WTC11 (cell line): ENCODE measurements around the gene VEZF1. TPM values are rescaled to one million over a fixed set of nuclear protein-coding genes. Genes with fewer than 3 reads are reported as not detected.

Experiments
- ATAC-seq: fragments of 200-7000 bp; cut with Tn5 transposase; 2 replicates; pipeline ENCODE4 v1.10.0; 2021; ENCODE audit warnings: mild to moderate bottlenecking, moderate library complexity
- CTCF ChIA-PET: fragments of 300-600 bp; sonication (Branson Sonifier 250); formaldehyde crosslinking; loops from one replicate; lab custom pipeline; 2021; ENCODE audit warnings: antibody characterized with exemption; lab: Charles Lee
- POLR2A ChIA-PET: fragments of 350-600 bp; sonication (Branson Sonifier 250); formaldehyde crosslinking; loops from one replicate; lab custom pipeline; 2021; ENCODE audit warnings: antibody characterized with exemption; lab: Charles Lee
- DNase-seq: peaks from one replicate; pipeline ENCODE4 v3.0.0; 2021; ENCODE audit warnings: low spot score
- H3K27ac Mint-ChIP-seq: 2 replicates; pipeline ENCODE4 v1.8.0; 2021; ENCODE audit warnings: mixed read lengths
- H3K27me3 Mint-ChIP-seq: 2 replicates; pipeline ENCODE4 v1.8.0; 2021; ENCODE audit warnings: low read depth, mild to moderate bottlenecking, moderate library complexity, mixed read lengths
- H3K36me3 Mint-ChIP-seq: 2 replicates; pipeline ENCODE4 v1.8.0; 2021; ENCODE audit warnings: mixed read lengths
- H3K4me1 Mint-ChIP-seq: 2 replicates; pipeline ENCODE4 v1.8.0; 2022; ENCODE audit warnings: mixed read lengths
- H3K4me3 Mint-ChIP-seq: 2 replicates; pipeline ENCODE4 v1.8.0; 2021; ENCODE audit warnings: mild to moderate bottlenecking, moderate library complexity, mixed read lengths
- H3K9me3 Mint-ChIP-seq: 2 replicates; pipeline ENCODE4 v1.8.0; 2021; ENCODE audit warnings: mixed read lengths
- FOXJ3 ChIP-seq: sonication (generic); formaldehyde crosslinking; IDR thresholded peaks from 2 replicates; pipeline ENCODE4 v1.9.0; 2021; ENCODE audit warnings: missing genetic modification reagents, mild to moderate bottlenecking, borderline replicate concordance
- FOXP1 ChIP-seq: sonication (generic); formaldehyde crosslinking; IDR thresholded peaks from 2 replicates; pipeline ENCODE4 v1.8.0; 2022; ENCODE audit warnings: missing genetic modification reagents, mild to moderate bottlenecking, moderate library complexity, borderline replicate concordance
- GTF2I ChIP-seq: fragments of 250-450 bp; sonication (Bioruptor Pico); conservative IDR thresholded peaks from 2 replicates; pipeline ENCODE4 v1.4.0; 2021; ENCODE audit warnings: mild to moderate bottlenecking
- MXD4 ChIP-seq: fragments of 250-450 bp; sonication (Bioruptor Pico); IDR thresholded peaks from 2 replicates; pipeline ENCODE4 v1.8.0; 2021; ENCODE audit warnings: mild to moderate bottlenecking, moderate library complexity, borderline replicate concordance
- NR1H2 ChIP-seq: sonication (generic); formaldehyde crosslinking; IDR thresholded peaks from 2 replicates; pipeline ENCODE4 v1.9.0; 2021; ENCODE audit warnings: mild to moderate bottlenecking, moderate library complexity, missing genetic modification reagents
- OVOL2 ChIP-seq: fragments of 250-450 bp; sonication (Bioruptor Pico); IDR thresholded peaks from 2 replicates; pipeline ENCODE4 v1.9.0; 2021; ENCODE audit warnings: mild to moderate bottlenecking, borderline replicate concordance
- TEAD1 ChIP-seq: sonication (generic); formaldehyde crosslinking; IDR thresholded peaks from 2 replicates; pipeline ENCODE4 v1.8.0; 2022; ENCODE audit warnings: mild to moderate bottlenecking, missing genetic modification reagents
- TP53 ChIP-seq: sonication (generic); formaldehyde crosslinking; IDR thresholded peaks from 2 replicates; pipeline ENCODE4 v1.8.1; 2023; ENCODE audit warnings: mild to moderate bottlenecking, missing genetic modification reagents
- ZNF121 ChIP-seq: sonication (generic); formaldehyde crosslinking; IDR thresholded peaks from 2 replicates; pipeline ENCODE4 v1.8.0; 2023; ENCODE audit warnings: missing genetic modification reagents
- ZNF219 ChIP-seq: sonication (generic); formaldehyde crosslinking; IDR thresholded peaks from 2 replicates; pipeline ENCODE4 v1.8.0; 2023; ENCODE audit warnings: missing genetic modification reagents, mild to moderate bottlenecking, borderline replicate concordance
- ZNF263 ChIP-seq: sonication (generic); formaldehyde crosslinking; IDR thresholded peaks from 2 replicates; pipeline ENCODE4 v1.8.1; 2022; ENCODE audit warnings: low read depth, mild to moderate bottlenecking, moderate library complexity, missing genetic modification reagents
- ZNF317 ChIP-seq: sonication (generic); formaldehyde crosslinking; IDR thresholded peaks from 2 replicates; pipeline ENCODE4 v1.8.1; 2023; ENCODE audit warnings: low read depth, mild to moderate bottlenecking, moderate library complexity, missing genetic modification reagents, borderline replicate concordance
- ZNF396 ChIP-seq: fragments of 250-450 bp; sonication (Bioruptor Pico); IDR thresholded peaks from 2 replicates; pipeline ENCODE4 v1.8.0; 2021; ENCODE audit warnings: mild to moderate bottlenecking, moderate library complexity, borderline replicate concordance
- ZNF423 ChIP-seq: fragments of 250-450 bp; sonication (Bioruptor Pico); IDR thresholded peaks from 2 replicates; pipeline ENCODE4 v2.1.2; 2022; ENCODE audit warnings: mild to moderate bottlenecking, moderate library complexity
- total RNA-seq: library from RNA; stranded (reverse); gene quantifications from 3 replicates; pipeline ENCODE4 v1.2.3, GENCODE V29; 2021
- TF ChIP-seq, protein P1 (sequence below): sonication (generic); formaldehyde crosslinking; IDR thresholded peaks from 2 replicates; pipeline ENCODE4 v1.8.0; 2022; ENCODE audit warnings: mild to moderate bottlenecking, missing genetic modification reagents
- TF ChIP-seq, protein P2 (sequence below): sonication (generic); formaldehyde crosslinking; IDR thresholded peaks from 2 replicates; pipeline ENCODE4 v1.8.1; 2023; ENCODE audit warnings: mild to moderate bottlenecking, missing genetic modification reagents, moderate library complexity
- TF ChIP-seq, protein P3 (sequence below): fragments of 250-450 bp; sonication (Bioruptor Pico); IDR thresholded peaks from 2 replicates; pipeline ENCODE4 v1.9.0; 2021; ENCODE audit warnings: moderate library complexity, mild to moderate bottlenecking, inconsistent platforms, borderline replicate concordance
- TF ChIP-seq, protein P4 (sequence below): sonication (generic); formaldehyde crosslinking; IDR thresholded peaks from 2 replicates; pipeline ENCODE4 v1.8.0; 2022; ENCODE audit warnings: missing genetic modification reagents
- TF ChIP-seq, protein P5 (sequence below): fragments of 250-450 bp; sonication (Bioruptor Pico); IDR thresholded peaks from 2 replicates; pipeline ENCODE4 v2.1.2; 2022; ENCODE audit warnings: mild to moderate bottlenecking, moderate library complexity
- TF ChIP-seq, protein P6 (sequence below): sonication (generic); formaldehyde crosslinking; IDR thresholded peaks from 2 replicates; pipeline ENCODE4 v1.8.0; 2022; ENCODE audit warnings: mild to moderate bottlenecking, missing genetic modification reagents
- TF ChIP-seq, protein P7 (sequence below): sonication (generic); formaldehyde crosslinking; IDR thresholded peaks from 2 replicates; pipeline ENCODE4 v1.8.1; 2023; ENCODE audit warnings: mild to moderate bottlenecking, missing genetic modification reagents

VEZF1 gene
- total RNA-seq, 1 experiment from 2014 or later: 43.3 TPM

DNA sequence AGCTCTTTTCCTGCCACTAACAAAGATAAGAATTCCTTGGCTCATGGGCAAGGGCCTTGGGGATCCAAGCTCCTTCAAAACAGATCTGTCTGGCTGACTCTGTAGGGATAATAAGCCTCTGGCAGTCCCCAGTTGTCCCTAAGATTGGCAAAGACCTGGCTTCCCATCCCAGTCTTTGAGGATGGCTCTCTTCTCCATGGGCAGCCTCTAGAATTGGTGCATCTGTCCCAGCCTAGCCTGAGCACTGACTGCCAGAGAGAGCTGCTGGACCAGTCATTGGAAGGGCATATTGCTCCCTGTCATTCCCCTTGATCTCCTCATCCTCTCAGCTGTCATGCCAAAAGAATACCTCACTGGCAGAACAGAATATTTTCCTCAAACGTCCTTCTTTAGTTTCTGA, 19.6 kb downstream of the VEZF1 start (continued):
- TF ChIP-seq, protein P1, sequence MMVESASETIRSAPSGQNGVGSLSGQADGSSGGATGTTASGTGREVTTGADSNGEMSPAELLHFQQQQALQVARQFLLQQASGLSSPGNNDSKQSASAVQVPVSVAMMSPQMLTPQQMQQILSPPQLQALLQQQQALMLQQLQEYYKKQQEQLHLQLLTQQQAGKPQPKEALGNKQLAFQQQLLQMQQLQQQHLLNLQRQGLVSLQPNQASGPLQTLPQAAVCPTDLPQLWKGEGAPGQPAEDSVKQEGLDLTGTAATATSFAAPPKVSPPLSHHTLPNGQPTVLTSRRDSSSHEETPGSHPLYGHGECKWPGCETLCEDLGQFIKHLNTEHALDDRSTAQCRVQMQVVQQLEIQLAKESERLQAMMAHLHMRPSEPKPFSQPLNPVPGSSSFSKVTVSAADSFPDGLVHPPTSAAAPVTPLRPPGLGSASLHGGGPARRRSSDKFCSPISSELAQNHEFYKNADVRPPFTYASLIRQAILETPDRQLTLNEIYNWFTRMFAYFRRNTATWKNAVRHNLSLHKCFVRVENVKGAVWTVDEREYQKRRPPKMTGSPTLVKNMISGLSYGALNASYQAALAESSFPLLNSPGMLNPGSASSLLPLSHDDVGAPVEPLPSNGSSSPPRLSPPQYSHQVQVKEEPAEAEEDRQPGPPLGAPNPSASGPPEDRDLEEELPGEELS (CRISPR knock-in tag): no peak
- TF ChIP-seq ZNF423 (CRISPR knock-in tag) (no peak), TEAD1 (CRISPR knock-in tag) (no peak), TP53 (no peak), FOXP1 (CRISPR knock-in tag) (no peak)
- TF ChIP-seq, protein P2, sequence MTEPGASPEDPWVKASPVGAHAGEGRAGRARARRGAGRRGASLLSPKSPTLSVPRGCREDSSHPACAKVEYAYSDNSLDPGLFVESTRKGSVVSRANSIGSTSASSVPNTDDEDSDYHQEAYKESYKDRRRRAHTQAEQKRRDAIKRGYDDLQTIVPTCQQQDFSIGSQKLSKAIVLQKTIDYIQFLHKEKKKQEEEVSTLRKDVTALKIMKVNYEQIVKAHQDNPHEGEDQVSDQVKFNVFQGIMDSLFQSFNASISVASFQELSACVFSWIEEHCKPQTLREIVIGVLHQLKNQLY (CRISPR knock-in tag): no peak

DNA sequence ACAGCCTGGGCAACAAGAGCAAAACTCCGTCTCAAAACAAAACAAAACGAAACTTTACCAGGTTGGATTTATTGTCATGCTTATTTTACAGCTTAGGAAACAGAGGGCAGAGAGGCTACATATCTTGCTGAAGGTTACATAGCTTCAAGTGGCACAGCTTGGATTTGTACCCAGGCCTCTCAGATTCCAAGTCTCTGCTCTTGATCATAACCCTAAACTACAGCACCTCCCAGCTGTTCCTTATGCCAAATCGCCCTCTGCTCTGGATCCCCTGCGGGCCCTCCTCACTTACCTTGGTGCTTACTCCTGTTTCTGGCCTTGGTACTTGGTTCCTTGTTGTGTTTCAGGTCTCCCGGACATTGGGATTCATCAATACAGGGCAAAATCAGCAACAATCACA, 21.2 kb downstream of the VEZF1 start:
- CTCF ChIA-PET: interaction anchor here (1.2 to 2.9 kb wide), 6 partner anchors 11 to 109 kb away, joined by 4 to 11 read pairs (median 4); partner anchors contain the start of gene CUEDC1
- ATAC-seq: no peak
- Mint-ChIP-seq H3K36me3 (no peaks in the 10 kb centered on the region), H3K27me3 (peaks cover 2% of the 10 kb centered on the region; the same call in 1 of the 2 replicates), H3K27ac (no peak overlapping the region), H3K4me1 (peaks cover 8% of the 10 kb centered on the region), H3K4me3 (no peak overlapping the region), H3K9me3 (0 out of 2 replicates have a peak, but pooled peaks cover 4% of the 10 kb centered on the region)
- TF ChIP-seq, protein P3, sequence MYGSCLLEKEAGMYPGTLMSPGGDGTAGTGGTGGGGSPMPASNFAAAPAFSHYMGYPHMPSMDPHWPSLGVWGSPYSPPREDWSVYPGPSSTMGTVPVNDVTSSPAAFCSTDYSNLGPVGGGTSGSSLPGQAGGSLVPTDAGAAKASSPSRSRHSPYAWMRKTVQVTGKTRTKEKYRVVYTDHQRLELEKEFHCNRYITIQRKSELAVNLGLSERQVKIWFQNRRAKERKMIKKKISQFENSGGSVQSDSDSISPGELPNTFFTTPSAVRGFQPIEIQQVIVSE (CRISPR knock-in tag): no peak
- TF ChIP-seq ZNF219 (CRISPR knock-in tag) (no peak), NR1H2 (CRISPR knock-in tag) (no peak), ZNF396 (CRISPR knock-in tag) (no peak), OVOL2 (CRISPR knock-in tag) (no peak), ZNF263 (no peak), FOXJ3 (no peak), ZNF121 (CRISPR knock-in tag) (no peak), ZNF317 (CRISPR knock-in tag) (no peak), GTF2I (CRISPR knock-in tag) (no peak), MXD4 (CRISPR knock-in tag) (no peak)
- TF ChIP-seq, protein P4, sequence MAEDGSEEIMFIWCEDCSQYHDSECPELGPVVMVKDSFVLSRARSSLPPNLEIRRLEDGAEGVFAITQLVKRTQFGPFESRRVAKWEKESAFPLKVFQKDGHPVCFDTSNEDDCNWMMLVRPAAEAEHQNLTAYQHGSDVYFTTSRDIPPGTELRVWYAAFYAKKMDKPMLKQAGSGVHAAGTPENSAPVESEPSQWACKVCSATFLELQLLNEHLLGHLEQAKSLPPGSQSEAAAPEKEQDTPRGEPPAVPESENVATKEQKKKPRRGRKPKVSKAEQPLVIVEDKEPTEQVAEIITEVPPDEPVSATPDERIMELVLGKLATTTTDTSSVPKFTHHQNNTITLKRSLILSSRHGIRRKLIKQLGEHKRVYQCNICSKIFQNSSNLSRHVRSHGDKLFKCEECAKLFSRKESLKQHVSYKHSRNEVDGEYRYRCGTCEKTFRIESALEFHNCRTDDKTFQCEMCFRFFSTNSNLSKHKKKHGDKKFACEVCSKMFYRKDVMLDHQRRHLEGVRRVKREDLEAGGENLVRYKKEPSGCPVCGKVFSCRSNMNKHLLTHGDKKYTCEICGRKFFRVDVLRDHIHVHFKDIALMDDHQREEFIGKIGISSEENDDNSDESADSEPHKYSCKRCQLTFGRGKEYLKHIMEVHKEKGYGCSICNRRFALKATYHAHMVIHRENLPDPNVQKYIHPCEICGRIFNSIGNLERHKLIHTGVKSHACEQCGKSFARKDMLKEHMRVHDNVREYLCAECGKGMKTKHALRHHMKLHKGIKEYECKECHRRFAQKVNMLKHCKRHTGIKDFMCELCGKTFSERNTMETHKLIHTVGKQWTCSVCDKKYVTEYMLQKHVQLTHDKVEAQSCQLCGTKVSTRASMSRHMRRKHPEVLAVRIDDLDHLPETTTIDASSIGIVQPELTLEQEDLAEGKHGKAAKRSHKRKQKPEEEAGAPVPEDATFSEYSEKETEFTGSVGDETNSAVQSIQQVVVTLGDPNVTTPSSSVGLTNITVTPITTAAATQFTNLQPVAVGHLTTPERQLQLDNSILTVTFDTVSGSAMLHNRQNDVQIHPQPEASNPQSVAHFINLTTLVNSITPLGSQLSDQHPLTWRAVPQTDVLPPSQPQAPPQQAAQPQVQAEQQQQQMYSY (CRISPR knock-in tag): no peak
- TF ChIP-seq, protein P5, sequence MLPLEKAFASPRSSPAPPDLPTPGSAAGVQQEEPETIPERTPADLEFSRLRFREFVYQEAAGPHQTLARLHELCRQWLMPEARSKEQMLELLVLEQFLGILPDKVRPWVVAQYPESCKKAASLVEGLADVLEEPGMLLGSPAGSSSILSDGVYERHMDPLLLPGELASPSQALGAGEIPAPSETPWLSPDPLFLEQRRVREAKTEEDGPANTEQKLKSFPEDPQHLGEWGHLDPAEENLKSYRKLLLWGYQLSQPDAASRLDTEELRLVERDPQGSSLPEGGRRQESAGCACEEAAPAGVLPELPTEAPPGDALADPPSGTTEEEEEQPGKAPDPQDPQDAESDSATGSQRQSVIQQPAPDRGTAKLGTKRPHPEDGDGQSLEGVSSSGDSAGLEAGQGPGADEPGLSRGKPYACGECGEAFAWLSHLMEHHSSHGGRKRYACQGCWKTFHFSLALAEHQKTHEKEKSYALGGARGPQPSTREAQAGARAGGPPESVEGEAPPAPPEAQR (CRISPR knock-in tag): no peak
- TF ChIP-seq, protein P6, sequence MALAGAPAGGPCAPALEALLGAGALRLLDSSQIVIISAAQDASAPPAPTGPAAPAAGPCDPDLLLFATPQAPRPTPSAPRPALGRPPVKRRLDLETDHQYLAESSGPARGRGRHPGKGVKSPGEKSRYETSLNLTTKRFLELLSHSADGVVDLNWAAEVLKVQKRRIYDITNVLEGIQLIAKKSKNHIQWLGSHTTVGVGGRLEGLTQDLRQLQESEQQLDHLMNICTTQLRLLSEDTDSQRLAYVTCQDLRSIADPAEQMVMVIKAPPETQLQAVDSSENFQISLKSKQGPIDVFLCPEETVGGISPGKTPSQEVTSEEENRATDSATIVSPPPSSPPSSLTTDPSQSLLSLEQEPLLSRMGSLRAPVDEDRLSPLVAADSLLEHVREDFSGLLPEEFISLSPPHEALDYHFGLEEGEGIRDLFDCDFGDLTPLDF (CRISPR knock-in tag): no peak
- TF ChIP-seq, protein P7, sequence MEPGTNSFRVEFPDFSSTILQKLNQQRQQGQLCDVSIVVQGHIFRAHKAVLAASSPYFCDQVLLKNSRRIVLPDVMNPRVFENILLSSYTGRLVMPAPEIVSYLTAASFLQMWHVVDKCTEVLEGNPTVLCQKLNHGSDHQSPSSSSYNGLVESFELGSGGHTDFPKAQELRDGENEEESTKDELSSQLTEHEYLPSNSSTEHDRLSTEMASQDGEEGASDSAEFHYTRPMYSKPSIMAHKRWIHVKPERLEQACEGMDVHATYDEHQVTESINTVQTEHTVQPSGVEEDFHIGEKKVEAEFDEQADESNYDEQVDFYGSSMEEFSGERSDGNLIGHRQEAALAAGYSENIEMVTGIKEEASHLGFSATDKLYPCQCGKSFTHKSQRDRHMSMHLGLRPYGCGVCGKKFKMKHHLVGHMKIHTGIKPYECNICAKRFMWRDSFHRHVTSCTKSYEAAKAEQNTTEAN (CRISPR knock-in tag): no peak
- no peak for DNase-seq
- POLR2A ChIA-PET: interaction anchor here (0.5 to 1.3 kb wide), 3 partner anchors 42 to 106 kb away, joined by 3 to 5 read pairs (median 3); no protein-coding TSS in a partner anchor
